Right lobe of liver (tissue), 6 donors: Measurements from ENCODE around the gene PRDM16. TPM values are rescaled to one million over a fixed set of nuclear protein-coding genes. Genes with fewer than 3 reads are reported as not detected.

ENCODE experiments used
- ATAC-seq, 4 donors: fragments of 200-7000 bp; cut with Tn5 transposase; one replicate each; pipeline ENCODE4 v1.9.1; 2020; ENCODE audit warnings: mild to moderate bottlenecking in 4 of 4, moderate library complexity in 4 of 4
- DNase-seq, 3 donors: peaks; one replicate each; pipeline ENCODE4 v3.0.0-alpha.2; 2020
- H3K27ac ChIP-seq, 3 donors: fragments of 200-600 bp; one replicate each; pipeline ENCODE4 v1.8.0; 2022
- H3K27me3 ChIP-seq, 2 donors: fragments of 200-600 bp; one replicate each; pipeline ENCODE4 v1.8.0; 2022
- H3K36me3 ChIP-seq, 4 donors: fragments of 200-600 bp; sonication (generic) in 1 of 4; one replicate each; pipeline versions ENCODE4 v1.5.1 to v1.8.0; 2017 to 2022; ENCODE audit warnings: control low read depth in 1 of 4
- H3K4me1 ChIP-seq, 4 donors: fragments of 200-600 bp; sonication (generic) in 1 of 4; one replicate each; pipeline versions ENCODE4 v1.5.1 to v1.8.0; 2017 to 2022; ENCODE audit warnings: control low read depth in 1 of 4
- H3K4me3 ChIP-seq, 3 donors: fragments of 200-600 bp; one replicate each; pipeline ENCODE4 v1.8.0; 2022
- H3K9me3 ChIP-seq, 4 donors: fragments of 200-600 bp; sonication (generic) in 1 of 4; one replicate each; pipeline versions ENCODE4 v1.5.1 to v1.8.0; 2017 to 2022; ENCODE audit warnings: control low read depth in 1 of 4
- POLR2A ChIP-seq: fragments of 450-650 bp; IDR thresholded peaks from one replicate; pipeline ENCODE4 v1.6.1; 2017; ENCODE audit warnings: antibody characterized with exemption, mild to moderate bottlenecking
- WGBS: methylation state at CpG from one replicate; pipeline ENCODE4 v1.1.6; 2018; ENCODE audit warnings: low coverage, low lambda C conversion rate; ENCODE audit not compliant: insufficient coverage; ENCODE audit errors: missing lambda C conversion rate; 5-methylcytosine and 5-hydroxymethylcytosine counted together
- intact Hi-C, 2 donors: fragments of 100-400 bp; cut with DNase I; formaldehyde crosslinking; loops; one replicate each; pipeline versions ENCODE4 v1.11.2 to v1.14.1; 2022
- total RNA-seq, 6 experiments: library from RNA; depleted of rRNA in 2 of 6; stranded (reverse); fragments of >200 nt in 2 of 6; fragmentation: NEBNext Ultra II Directional in 3 of 6; extraction: Animal tissue kit (Norgen Biotek cat#: 25700) in 3 of 6; gene quantifications; one replicate each; pipeline versions ENCODE4 v1.1.0 to v1.2.4, GENCODE V29; 2016 to 2023
- TF ChIP-seq, protein P1 (sequence below), 4 donors: fragments of 200-600 bp in 3 of 4; fragments of 450-650 bp in 1 of 4; IDR thresholded peaks; one replicate each; pipeline versions ENCODE4 v1.5.1 to v1.8.0; 2016 to 2022; ENCODE audit warnings: antibody characterized with exemption in 4 of 4, mild to moderate bottlenecking in 2 of 4
- donor health status: DM: no; HTN: yes; CAD: no.
- donor health status: DM: no; HTN: no; CAD: no.
- donor health status: DM: no; HTN: no; CAD: no.
- donor health status: DM: no; HTN: yes; CAD: no.
- donor health status: DM: no; HTN: yes; CAD: no.

Gene PRDM16
- total RNA-seq, 6 experiments from 2014 or later: 0.06 to 0.75 (median 0.28) TPM

DNA sequence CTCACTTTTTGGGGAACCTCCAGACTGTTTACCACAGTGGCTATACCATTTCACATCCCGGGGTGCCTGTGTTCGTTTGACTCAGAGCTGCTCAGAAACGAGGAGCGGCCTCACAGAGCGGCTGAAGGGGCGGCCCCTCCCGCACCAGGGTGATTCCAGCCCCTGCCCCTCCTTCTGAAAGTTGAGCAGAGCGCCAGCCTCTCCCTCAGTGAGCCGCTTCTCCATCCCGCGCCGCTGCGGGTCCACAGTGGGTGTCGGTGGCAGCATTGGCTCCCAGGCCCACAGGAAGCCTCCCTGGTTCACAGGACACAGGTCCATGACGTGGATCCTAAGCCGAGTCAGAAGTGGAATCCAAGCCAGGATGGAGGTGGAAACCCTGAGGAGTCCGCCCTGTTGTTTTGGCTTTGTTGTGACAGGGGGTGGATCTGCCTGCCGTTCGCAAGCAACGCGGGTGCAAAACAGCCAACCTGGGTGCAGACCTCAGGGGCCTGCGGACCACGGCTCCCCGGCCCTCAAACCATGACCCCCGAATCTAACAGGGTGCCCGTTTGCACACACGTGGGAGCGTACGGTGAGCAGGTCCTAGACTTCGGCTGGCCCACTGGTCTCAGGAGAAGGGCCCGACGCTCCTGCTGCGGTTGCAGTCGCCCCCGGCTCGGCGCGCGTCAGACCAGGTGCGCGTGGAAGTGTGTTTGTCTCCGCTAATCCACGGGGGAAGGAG lies 198.7 kb downstream of the PRDM16 start:
- no peak for TF ChIP-seq POLR2A
- TF ChIP-seq, protein P1, sequence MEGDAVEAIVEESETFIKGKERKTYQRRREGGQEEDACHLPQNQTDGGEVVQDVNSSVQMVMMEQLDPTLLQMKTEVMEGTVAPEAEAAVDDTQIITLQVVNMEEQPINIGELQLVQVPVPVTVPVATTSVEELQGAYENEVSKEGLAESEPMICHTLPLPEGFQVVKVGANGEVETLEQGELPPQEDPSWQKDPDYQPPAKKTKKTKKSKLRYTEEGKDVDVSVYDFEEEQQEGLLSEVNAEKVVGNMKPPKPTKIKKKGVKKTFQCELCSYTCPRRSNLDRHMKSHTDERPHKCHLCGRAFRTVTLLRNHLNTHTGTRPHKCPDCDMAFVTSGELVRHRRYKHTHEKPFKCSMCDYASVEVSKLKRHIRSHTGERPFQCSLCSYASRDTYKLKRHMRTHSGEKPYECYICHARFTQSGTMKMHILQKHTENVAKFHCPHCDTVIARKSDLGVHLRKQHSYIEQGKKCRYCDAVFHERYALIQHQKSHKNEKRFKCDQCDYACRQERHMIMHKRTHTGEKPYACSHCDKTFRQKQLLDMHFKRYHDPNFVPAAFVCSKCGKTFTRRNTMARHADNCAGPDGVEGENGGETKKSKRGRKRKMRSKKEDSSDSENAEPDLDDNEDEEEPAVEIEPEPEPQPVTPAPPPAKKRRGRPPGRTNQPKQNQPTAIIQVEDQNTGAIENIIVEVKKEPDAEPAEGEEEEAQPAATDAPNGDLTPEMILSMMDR (IDR thresholded peaks at IDR 0.05): no peak
- DNase-seq (no peak), ATAC-seq (no peak)
- no peaks in the 10 kb centered on the region for H3K4me1 ChIP-seq
- H3K9me3 ChIP-seq: no peaks in the 10 kb centered on the region
- no peak overlapping the region for H3K27ac ChIP-seq
- intact Hi-C loops: no loop called here
- no peaks in the 10 kb centered on the region for H3K36me3 ChIP-seq
- H3K27me3 ChIP-seq: no peaks in the 10 kb centered on the region
- H3K4me3 ChIP-seq: no peak overlapping the region
- WGBS: 93% methylated on average over 12 of the region's 43 CpGs

DNA sequence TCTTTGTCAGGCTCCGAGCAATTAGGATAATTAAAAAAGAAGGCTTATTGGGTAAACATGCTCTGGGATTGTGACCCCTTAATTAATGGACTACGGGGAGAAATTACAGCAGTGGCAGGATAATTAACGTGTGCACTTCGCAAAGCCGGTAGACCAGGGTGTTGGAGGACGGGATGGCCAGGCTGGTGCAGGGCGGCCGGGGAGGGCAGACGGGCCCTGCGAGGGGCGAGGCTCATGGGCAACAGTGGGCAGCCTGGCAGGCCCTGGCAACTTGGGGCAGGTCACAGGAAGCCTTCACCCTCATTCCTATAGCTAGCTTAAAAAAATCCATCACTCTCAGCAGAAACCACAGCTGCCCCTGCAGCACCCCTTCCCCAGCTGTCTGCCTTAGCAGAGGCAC lies 199.3 kb downstream of the PRDM16 start:
- ATAC-seq: no peak

DNA sequence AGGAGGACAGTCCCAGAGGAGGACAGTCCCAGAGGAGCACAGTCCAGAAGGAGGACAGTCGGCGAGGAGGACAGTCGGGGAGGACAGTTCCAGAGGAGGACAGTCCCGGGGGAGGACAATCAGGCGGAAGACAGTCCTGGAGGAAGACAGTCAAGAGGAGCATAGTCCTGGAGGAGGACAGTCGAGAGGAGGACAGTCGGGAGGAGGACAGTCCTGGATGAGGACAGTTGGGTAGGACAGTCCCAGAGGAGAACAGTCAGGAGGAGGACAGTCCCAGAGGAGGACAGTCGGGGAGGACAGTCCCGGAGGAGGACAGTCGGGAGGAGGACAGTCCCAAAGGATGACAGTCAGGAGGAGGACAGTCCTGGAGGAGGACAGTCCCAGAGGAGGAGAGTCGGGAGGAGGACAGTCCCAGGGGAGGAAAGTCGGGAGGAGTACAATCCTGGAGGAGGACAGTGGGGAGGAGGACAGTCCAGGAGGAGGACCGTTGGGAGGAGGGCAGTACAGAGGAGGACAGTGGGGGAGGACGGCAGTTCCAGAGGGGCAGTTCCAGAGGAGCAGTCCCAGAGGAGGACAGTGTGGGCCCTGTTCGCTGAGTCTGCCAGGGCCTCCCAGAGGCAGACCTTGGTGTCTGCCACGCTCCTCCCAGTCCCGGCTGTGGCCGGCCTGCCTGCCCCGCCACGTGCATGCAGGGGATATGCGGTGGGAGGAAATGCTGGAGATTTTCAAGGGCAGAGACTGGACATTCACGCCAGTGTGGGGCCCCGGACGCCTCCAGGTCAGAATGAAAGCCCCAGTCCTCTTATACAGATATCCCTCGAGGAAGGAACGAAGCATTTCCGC lies 201.6 kb downstream of the PRDM16 start:
- Histone ChIP-seq H3K27ac (no peak overlapping the region), H3K9me3 (no peaks in the 10 kb centered on the region), H3K27me3 (no peaks in the 10 kb centered on the region), H3K4me1 (no peaks in the 10 kb centered on the region), H3K36me3 (no peaks in the 10 kb centered on the region), H3K4me3 (no peak overlapping the region)
- TF ChIP-seq, protein P1 (IDR thresholded peaks at IDR 0.05): no peak
- TF ChIP-seq POLR2A: no peak
- WGBS: 77% methylated on average over 15 of the region's 27 CpGs
- DNase-seq: no peak
- intact Hi-C loops: no loop called here
- ATAC-seq: no peak

More for the DNA sequence above, 199.3 kb downstream of the PRDM16 start:
- no peak for DNase-seq
- H3K36me3 ChIP-seq: no peaks in the 10 kb centered on the region
- H3K4me1 ChIP-seq: no peaks in the 10 kb centered on the region
- TF ChIP-seq, protein P1 (IDR thresholded peaks at IDR 0.05): no peak
- TF ChIP-seq POLR2A: no peak
- H3K27me3 ChIP-seq: no peaks in the 10 kb centered on the region
- H3K9me3 ChIP-seq: no peaks in the 10 kb centered on the region
- no peak overlapping the region for H3K27ac ChIP-seq
- H3K4me3 ChIP-seq: no peak overlapping the region
- intact Hi-C loops: no loop called here
- WGBS: 84% methylated on average over 8 of the region's 11 CpGs

DNA sequence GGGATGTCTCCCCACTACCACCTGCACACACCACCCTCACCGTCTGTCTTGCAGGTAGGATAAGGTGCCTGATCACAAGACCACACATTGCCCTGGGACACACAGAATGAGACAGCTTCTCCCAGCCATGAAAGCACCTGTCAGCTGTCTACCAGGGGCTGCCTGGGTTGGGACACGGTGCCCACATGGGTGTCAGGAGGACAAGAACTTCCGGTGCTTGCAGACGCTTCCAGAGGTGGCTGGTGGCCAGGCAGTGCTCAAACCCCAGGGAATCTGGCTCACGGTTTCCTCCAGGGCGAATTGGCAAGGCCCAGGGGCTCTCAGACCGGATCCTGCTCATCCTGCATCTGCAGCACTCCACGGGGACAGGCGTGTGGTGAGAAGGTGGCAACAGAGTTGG lies 202.9 kb downstream of the PRDM16 start:
- no peak overlapping the region for H3K27ac ChIP-seq
- no peak for TF ChIP-seq POLR2A
- TF ChIP-seq, protein P1 (IDR thresholded peaks at IDR 0.05): no peak
- no peak for ATAC-seq
- WGBS: no CpG with 5 or more reads among the region's 9 CpGs
- no peaks in the 10 kb centered on the region for H3K36me3 ChIP-seq
- no peaks in the 10 kb centered on the region for H3K9me3 ChIP-seq
- intact Hi-C loops: no loop called here
- H3K4me3 ChIP-seq: no peak overlapping the region
- H3K27me3 ChIP-seq: no peaks in the 10 kb centered on the region
- no peaks in the 10 kb centered on the region for H3K4me1 ChIP-seq
- DNase-seq: no peak
